ENCODE measurements around the gene N4BP3. TPM values are rescaled to one million over a fixed set of nuclear protein-coding genes. Genes with fewer than 3 reads are reported as not detected.

N4BP3 gene
- total RNA-seq, 1 donor from 2014 or later, result 5.2 TPM

- Histone ChIP-seq H3K4me1 (peaks cover 22% of the 10 kb centered on the region), H3K36me3 (no peaks in the 10 kb centered on the region), H3K4me3 (no peak overlapping the region), H3K27ac (no peak overlapping the region), H3K9me3 (no peaks in the 10 kb centered on the region), H3K27me3 (peaks cover 17% of the 10 kb centered on the region)
- intact Hi-C loops (cut with DNase I), result no loop called here
- ATAC-seq (no peak), DNase-seq (no peak)
- no peak for TF ChIP-seq CTCF (IDR thresholded peaks at IDR 0.05)
Observed at GRCh38 chr5:178110511-178110910, 2.8 kb upstream of the N4BP3 start.

DNA sequence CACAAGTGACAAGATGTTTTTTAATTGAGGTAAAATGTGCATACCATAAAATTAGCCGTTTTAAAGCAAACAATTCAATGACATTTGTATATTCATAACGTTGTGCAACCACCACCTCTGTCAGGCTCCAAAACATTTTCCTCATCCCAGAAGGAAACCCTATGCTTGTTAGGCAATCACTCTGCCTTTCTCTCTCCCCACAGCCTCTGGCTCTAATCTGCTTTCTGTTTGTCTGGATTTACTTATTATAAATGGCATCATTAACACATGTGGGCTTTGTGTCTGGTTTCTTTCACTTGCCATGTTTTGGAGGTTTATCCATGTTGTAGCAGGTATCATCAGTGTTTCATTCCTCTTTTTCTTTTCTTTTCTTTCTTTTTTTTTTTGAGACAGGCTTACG, 1.4 kb upstream of the N4BP3 start:
- no peak for ATAC-seq
- no peaks in the 10 kb centered on the region for H3K9me3 ChIP-seq
- H3K27ac ChIP-seq, result no peak overlapping the region
- TF ChIP-seq CTCF (IDR thresholded peaks at IDR 0.05), result no peak
- no peak for DNase-seq
- H3K4me1 ChIP-seq, result peaks cover 25% of the 10 kb centered on the region
- H3K4me3 ChIP-seq, result no peak overlapping the region
- H3K27me3 ChIP-seq, result peaks cover 29% of the 10 kb centered on the region
- no peaks in the 10 kb centered on the region for H3K36me3 ChIP-seq
- intact Hi-C loops (cut with DNase I), result loop anchor here (2.0 kb wide), 1 partner anchor 57 kb away; no protein-coding TSS in a partner anchor

GRCh38 chr5:178112545-178112944, 787 bp upstream of the N4BP3 start:
- Histone ChIP-seq H3K27ac (no peak overlapping the region), H3K9me3 (no peaks in the 10 kb centered on the region), H3K36me3 (no peaks in the 10 kb centered on the region), H3K27me3 (peaks cover 34% of the 10 kb centered on the region), H3K4me1 (peaks cover 27% of the 10 kb centered on the region), H3K4me3 (no peak overlapping the region)
- TF ChIP-seq CTCF (IDR thresholded peaks at IDR 0.05), result no peak
- ATAC-seq (no peak), DNase-seq (no peak)
- intact Hi-C loops (cut with DNase I), result loop anchor here (2.0 kb wide), 1 partner anchor 56 kb away; no protein-coding TSS in a partner anchor

DNA sequence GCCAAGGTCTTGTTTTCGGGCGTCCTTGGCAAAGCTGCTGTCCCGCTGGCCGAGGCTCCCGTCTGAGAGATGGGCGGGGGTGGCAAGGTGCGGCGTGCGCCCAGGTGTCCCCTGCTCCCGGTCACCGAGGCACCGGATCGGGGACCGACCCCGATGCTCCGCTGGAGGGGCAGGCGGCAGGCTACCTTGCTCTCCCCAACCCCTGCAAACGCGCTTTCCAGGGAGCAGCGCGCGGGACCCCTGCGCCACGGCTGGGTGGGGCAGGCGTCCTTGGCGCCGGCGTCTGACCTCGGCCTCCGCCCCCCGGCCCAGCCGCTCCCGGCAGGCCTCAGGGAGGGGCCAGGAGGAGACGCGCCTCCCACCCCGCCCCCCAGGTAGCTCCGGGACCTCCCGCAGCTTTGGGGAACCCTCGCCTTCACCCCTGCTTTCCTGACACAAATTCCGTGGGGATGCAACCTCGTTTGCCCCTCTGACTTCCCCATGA, 551 bp downstream of the N4BP3 start:
- DNase-seq (no peak), ATAC-seq (no peak)
- TF ChIP-seq CTCF (IDR thresholded peaks at IDR 0.05), result no peak
- Histone ChIP-seq H3K9me3 (no peaks in the 10 kb centered on the region), H3K4me3 (peak overlapping the region; percentile 57), H3K36me3 (no peaks in the 10 kb centered on the region), H3K4me1 (peaks cover 23% of the 10 kb centered on the region), H3K27me3 (peaks cover 34% of the 10 kb centered on the region), H3K27ac (peak overlapping the region; percentile 42)
- intact Hi-C loops (cut with DNase I), result loop anchor here (2.0 kb wide), 1 partner anchor 55 kb away; no protein-coding TSS in a partner anchor

DNA sequence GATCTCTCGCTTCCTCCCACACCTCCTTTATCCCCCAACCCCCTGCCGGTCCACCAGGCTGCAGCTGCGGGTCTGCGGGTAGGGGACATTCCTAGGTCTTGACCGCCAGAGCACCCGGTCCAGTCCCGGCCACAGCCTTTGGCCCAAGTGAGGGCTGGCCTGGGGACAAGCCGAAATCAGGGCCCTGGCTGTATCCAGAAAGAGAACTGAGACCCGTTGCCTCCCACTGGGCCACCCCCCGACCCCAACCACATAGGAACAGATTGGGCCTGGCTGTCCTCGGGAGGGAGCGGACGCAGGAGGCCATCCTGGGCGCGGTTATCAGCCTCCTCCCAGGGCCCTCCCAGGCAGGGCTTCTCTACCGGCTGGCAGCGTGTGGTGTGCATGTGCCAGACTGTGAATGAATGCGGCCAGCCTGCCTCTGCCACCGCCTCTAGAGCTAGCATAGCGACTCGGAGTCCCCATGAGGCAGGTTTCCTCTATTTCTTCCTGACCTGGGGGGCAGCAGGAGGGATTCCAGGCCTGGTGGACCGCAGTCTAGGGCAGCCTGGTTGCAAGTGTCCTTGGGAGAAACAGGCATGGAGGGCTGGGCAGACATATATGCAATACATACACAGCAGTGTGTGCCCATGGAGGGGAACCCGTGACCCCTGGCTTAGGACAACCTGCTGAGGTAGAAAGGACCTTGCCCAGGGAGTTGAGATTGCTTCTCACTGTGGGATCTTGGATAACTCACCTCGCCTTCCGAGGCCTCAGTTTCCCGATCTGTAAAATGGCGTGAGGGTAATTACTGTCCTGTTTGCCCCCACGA, 1.2 kb downstream of the N4BP3 start:
- Histone ChIP-seq H3K4me1 (peaks cover 18% of the 10 kb centered on the region), H3K4me3 (peak overlapping the region; percentile 57), H3K27me3 (peaks cover 34% of the 10 kb centered on the region), H3K36me3 (no peaks in the 10 kb centered on the region), H3K27ac (no peak overlapping the region), H3K9me3 (no peaks in the 10 kb centered on the region)
- DNase-seq (no peak), ATAC-seq (peak; percentile 14)
- TF ChIP-seq CTCF (IDR thresholded peaks at IDR 0.05), result no peak
- intact Hi-C loops (cut with DNase I), result no loop called here

Measured in upper lobe of right lung (tissue), 1 donor.